ENCODE measurements around the gene KLHL30. TPM values are rescaled to one million over a fixed set of nuclear protein-coding genes. Genes with fewer than 3 reads are reported as not detected.

KLHL30 gene
- total RNA-seq, 1 experiment from 2014 or later, result 0.61 TPM

- POLR2A ChIA-PET, result no interaction called here
Observed at GRCh38 chr2:238125127-238125885, 13.2 kb upstream of the KLHL30 start.

More at GRCh38 chr2:238125127-238125885, 13.2 kb upstream of the KLHL30 start:
- Histone ChIP-seq H3K4me2 (ENCODE audit: low read length) (no peak overlapping the region), H4K20me1 (ENCODE audit: insufficient read depth) (no peaks in the 10 kb centered on the region), H3K79me2 (ENCODE audit: insufficient read depth, low read length) (no peaks in the 10 kb centered on the region), H3K9me2 (ENCODE audit: insufficient read depth) (no peaks in the 10 kb centered on the region), H3K36me3 (ENCODE audit: control insufficient read depth in 1 of 2, insufficient read depth in 2 of 2, low read length in 2 of 2) (no peaks in the 10 kb centered on the region), H3K9me3 (ENCODE audit: control insufficient read depth in 1 of 2, insufficient read depth in 1 of 2, low read depth in 1 of 2, low read length in 2 of 2) (peaks cover 0 to 10% of the 10 kb centered on the region in 2 experiments; a peak in 1 of 4 replicates), H3K9ac (ENCODE audit: low read length) (no peak overlapping the region), H3K4me3 (replicated peaks in 1 of 2; ENCODE audit: low read depth in 1 of 2, low read length in 2 of 2) (no peak overlapping the region), H2AFZ (ENCODE audit: low read depth, low read length, poor library complexity, severe bottlenecking) (no peak overlapping the region), H3K4me1 (ENCODE audit: control insufficient read depth in 1 of 2, insufficient read depth in 2 of 2, low read length in 2 of 2) (no peaks in the 10 kb centered on the region), H3K27ac (ENCODE audit: low read depth, low read length) (no peak overlapping the region), H3K27me3 (ENCODE audit: insufficient read depth, low read length) (no peaks in the 10 kb centered on the region)
- RAD21 ChIA-PET (ENCODE audit: low non-redundant PET in 1 of 2, low total read pairs in 2 of 2, uncharacterized antibody in 2 of 2, unreplicated experiment in 2 of 2), result no interaction called here
- no peak for DNase-seq (ENCODE audit: low read depth, low spot score)
- no peak for ATAC-seq
- TF ChIP-seq ZFX (IDR thresholded peaks at IDR 0.05), result no peak
- no peak for TF ChIP-seq RAD21 (IDR thresholded peaks at IDR 0.05; ENCODE audit: low read depth)
- no peak for TF ChIP-seq SP1 (IDR thresholded peaks at IDR 0.05; ENCODE audit: low read depth)
- TF ChIP-seq ZNF274 (IDR thresholded peaks at IDR 0.05; ENCODE audit: low read depth, low read length), result no peak
- no peak for TF ChIP-seq JUND (IDR thresholded peaks at IDR 0.05)
- no peak for TF ChIP-seq ATF3 (IDR thresholded peaks at IDR 0.05)
- no peak for TF ChIP-seq POLR2A (IDR thresholded peaks at IDR 0.05; ENCODE audit: borderline replicate concordance, extremely low read depth, insufficient read depth, insufficient read length)
- TF ChIP-seq EZH2 (IDR thresholded peaks at IDR 0.05), result no peak
- TF ChIP-seq SIN3A (IDR thresholded peaks at IDR 0.05; ENCODE audit: low read depth), result no peak
- TF ChIP-seq POLR2AphosphoS5 (IDR thresholded peaks at IDR 0.05; ENCODE audit: low read depth, low read length), result no peak
- TF ChIP-seq ELF1 (IDR thresholded peaks at IDR 0.05; ENCODE audit: borderline replicate concordance, low read depth), result no peak
- TF ChIP-seq TCF7L2 (IDR thresholded peaks at IDR 0.05; ENCODE audit: borderline replicate concordance, extremely low read depth, insufficient read depth, insufficient read length), result no peak
- TF ChIP-seq EGR1 (IDR thresholded peaks at IDR 0.05; ENCODE audit: low read depth), result no peak
- TF ChIP-seq CEBPB (IDR thresholded peaks at IDR 0.05; ENCODE audit: low read depth), result no peak
- no peak for TF ChIP-seq ZBTB33 (IDR thresholded peaks at IDR 0.05; ENCODE audit: extremely low read depth, insufficient replicate concordance, low read length)
- no peak for TF ChIP-seq MAX (IDR thresholded peaks at IDR 0.05)
- no peak for TF ChIP-seq CBX3 (IDR thresholded peaks at IDR 0.05; ENCODE audit: low read depth)
- no peak for TF ChIP-seq EZH2phosphoT487 (IDR thresholded peaks at IDR 0.05; ENCODE audit: borderline replicate concordance)
- no TSS peak for BruUV-seq (replicated peaks)
- intact Hi-C loops (cut with micrococcal nuclease), result no loop called here
- CTCF ChIA-PET, result no interaction called here
